Peyer's patch (tissue), 4 donors: Measurements from ENCODE around the gene VAPA.

Experiments
- POLR2A ChIP-seq, 2 donors: fragments of 450-650 bp; IDR thresholded peaks; one replicate each; pipeline ENCODE4 v1.5.1; 2017; ENCODE audit warnings: antibody characterized with exemption in 2 of 2, mild to moderate bottlenecking in 2 of 2, moderate library complexity in 2 of 2
- TF ChIP-seq, protein P1 (sequence below), 6 experiments: fragments of 450-650 bp in 4 of 6; fragments of 200-600 bp in 2 of 6; sonication (generic) in 1 of 6; IDR thresholded peaks; one replicate each; pipeline ENCODE4 v1.5.1; 2017 to 2019; ENCODE audit warnings: antibody characterized with exemption in 6 of 6, mild to moderate bottlenecking in 3 of 6, moderate library complexity in 1 of 6

DNA sequence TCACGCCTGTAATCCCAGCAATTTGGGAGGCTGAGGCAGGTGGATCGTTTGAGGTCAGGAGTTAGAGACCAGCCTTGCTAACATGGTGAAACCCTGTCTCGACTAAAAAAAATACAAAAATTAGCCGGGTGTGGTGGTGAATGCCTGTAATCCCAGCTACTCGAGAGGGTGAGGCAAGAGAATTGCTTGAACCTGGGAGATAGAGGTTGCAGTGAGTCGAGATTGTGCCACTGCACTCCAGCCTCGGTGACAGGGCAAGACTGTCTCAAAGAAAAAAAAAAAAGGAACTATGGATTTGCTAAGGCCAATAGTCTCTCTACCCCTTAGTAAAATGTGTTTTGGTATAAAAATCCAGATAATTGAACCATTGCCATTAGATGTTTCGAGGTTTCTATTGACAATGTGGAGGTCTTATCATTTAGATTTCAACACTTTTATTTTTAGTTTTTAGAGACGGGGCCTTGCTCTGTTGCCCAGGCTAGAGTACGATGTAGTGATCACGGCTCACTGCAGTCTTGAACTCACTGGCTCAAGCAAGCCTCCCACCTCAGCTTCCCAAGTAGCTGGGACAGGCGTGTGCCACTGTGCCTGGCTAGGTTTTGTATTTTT, 29.2 kb upstream of the VAPA start:
- TF ChIP-seq, protein P1, sequence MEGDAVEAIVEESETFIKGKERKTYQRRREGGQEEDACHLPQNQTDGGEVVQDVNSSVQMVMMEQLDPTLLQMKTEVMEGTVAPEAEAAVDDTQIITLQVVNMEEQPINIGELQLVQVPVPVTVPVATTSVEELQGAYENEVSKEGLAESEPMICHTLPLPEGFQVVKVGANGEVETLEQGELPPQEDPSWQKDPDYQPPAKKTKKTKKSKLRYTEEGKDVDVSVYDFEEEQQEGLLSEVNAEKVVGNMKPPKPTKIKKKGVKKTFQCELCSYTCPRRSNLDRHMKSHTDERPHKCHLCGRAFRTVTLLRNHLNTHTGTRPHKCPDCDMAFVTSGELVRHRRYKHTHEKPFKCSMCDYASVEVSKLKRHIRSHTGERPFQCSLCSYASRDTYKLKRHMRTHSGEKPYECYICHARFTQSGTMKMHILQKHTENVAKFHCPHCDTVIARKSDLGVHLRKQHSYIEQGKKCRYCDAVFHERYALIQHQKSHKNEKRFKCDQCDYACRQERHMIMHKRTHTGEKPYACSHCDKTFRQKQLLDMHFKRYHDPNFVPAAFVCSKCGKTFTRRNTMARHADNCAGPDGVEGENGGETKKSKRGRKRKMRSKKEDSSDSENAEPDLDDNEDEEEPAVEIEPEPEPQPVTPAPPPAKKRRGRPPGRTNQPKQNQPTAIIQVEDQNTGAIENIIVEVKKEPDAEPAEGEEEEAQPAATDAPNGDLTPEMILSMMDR (IDR thresholded peaks at IDR 0.05) = no peak
- no peak for TF ChIP-seq POLR2A (IDR thresholded peaks at IDR 0.05)
